H1 (cell line): Measurements from ENCODE around the gene ALK. TPM values are rescaled to one million over a fixed set of nuclear protein-coding genes. Genes with fewer than 3 reads are reported as not detected.
A peak's percentile ranks its signal among the peaks of the same experiment; 100 is the strongest.

ENCODE experiments used
- CTCF ChIA-PET: fragments of 300-600 bp; sonication (Branson Sonifier 250); formaldehyde crosslinking; loops from one replicate; lab custom pipeline; 2021; ENCODE audit not compliant: partially characterized antibody; lab: Charles Lee
- POLR2A ChIA-PET: fragments of 300-600 bp; sonication (Branson Sonifier 250); formaldehyde crosslinking; loops from one replicate; lab custom pipeline; 2021; ENCODE audit warnings: inconsistent platforms; ENCODE audit not compliant: partially characterized antibody; lab: Charles Lee
- DNase-seq, 2 experiments: peaks; one replicate each; pipeline versions ENCODE4 v3.0.0 to v3.0.0-alpha.2; 2010 to 2022; ENCODE audit warnings: low spot score in 2 of 2, low read depth in 1 of 2, mixed read lengths in 1 of 2
- FAIRE-seq: peaks from 2 replicates; lab custom pipeline; 2011; peaks lifted over from hg19 to GRCh38; lab: Jason Lieb, UNC
- H2AFZ ChIP-seq: 2 replicates; pipeline ENCODE4 v1.8.1; 2012; ENCODE audit warnings: low read length, inconsistent platforms
- H2AK5ac ChIP-seq: 2 replicates; pipeline ENCODE4 v1.6.1; 2013; ENCODE audit warnings: low read depth, low read length
- H2BK120ac ChIP-seq: replicated peaks from 2 replicates; pipeline ENCODE3; 2013; ENCODE audit warnings: low read depth, low read length, inconsistent platforms
- H2BK12ac ChIP-seq: 2 replicates; pipeline ENCODE4 v1.6.1; 2013; ENCODE audit warnings: low read depth, low read length
- H2BK15ac ChIP-seq: 2 replicates; pipeline ENCODE4 v1.6.1; 2013; ENCODE audit warnings: low read length
- H2BK20ac ChIP-seq: 2 replicates; pipeline ENCODE4 v1.6.1; 2013; ENCODE audit warnings: low read length
- H2BK5ac ChIP-seq: 2 replicates; pipeline ENCODE4 v1.6.1; 2013; ENCODE audit warnings: low read depth, low read length
- H3K14ac ChIP-seq: 2 replicates; pipeline ENCODE4 v1.6.1; 2013; ENCODE audit warnings: inconsistent platforms; ENCODE audit not compliant: insufficient read length
- H3K18ac ChIP-seq: 2 replicates; pipeline ENCODE4 v1.6.1; 2013; ENCODE audit warnings: low read length; ENCODE audit errors: extremely low read depth
- H3K23ac ChIP-seq: 2 replicates; pipeline ENCODE4 v1.6.1; 2013; ENCODE audit warnings: inconsistent platforms; ENCODE audit not compliant: insufficient read length
- H3K23me2 ChIP-seq: 2 replicates; pipeline ENCODE4 v1.6.1; 2013; ENCODE audit warnings: low read depth, low read length
- H3K27ac ChIP-seq: 2 replicates; pipeline ENCODE4 v1.6.1; 2011; ENCODE audit warnings: low read depth, low read length, inconsistent platforms
- H3K27me3 ChIP-seq, 4 experiments: replicated peaks in 1 of 4; 1 replicate in 1 of 4; 2 replicates in 3 of 4; pipeline versions ENCODE4 v1.6.1 to v1.8.1; 2011 to 2013; ENCODE audit warnings: low read length in 3 of 4, mild to moderate bottlenecking in 3 of 4, inconsistent platforms in 2 of 4, mixed read lengths in 2 of 4, moderate library complexity in 1 of 4; ENCODE audit not compliant: control insufficient read depth in 3 of 4, insufficient read depth in 3 of 4; ENCODE audit errors: extremely low read depth in 1 of 4
- H3K36me3 ChIP-seq, 4 experiments: 2 replicates each; pipeline versions ENCODE4 v1.6.1 to v1.8.1; 2011 to 2013; ENCODE audit warnings: mild to moderate bottlenecking in 4 of 4, low read length in 3 of 4, moderate library complexity in 2 of 4, control low read depth in 1 of 4, inconsistent platforms in 1 of 4; ENCODE audit not compliant: insufficient read depth in 4 of 4, control insufficient read depth in 2 of 4
- H3K4ac ChIP-seq: replicated peaks from 2 replicates; pipeline ENCODE3; 2013; ENCODE audit warnings: low read length, low read depth, mixed read lengths, inconsistent platforms; ENCODE audit not compliant: insufficient read length
- H3K4me1 ChIP-seq, 4 experiments: replicated peaks in 1 of 4; 1 replicate in 1 of 4; 2 replicates in 3 of 4; pipeline versions ENCODE4 v1.6.1 to v1.8.1; 2011 to 2013; ENCODE audit warnings: low read length in 3 of 4, inconsistent platforms in 2 of 4, mixed read lengths in 1 of 4; ENCODE audit not compliant: insufficient read depth in 4 of 4, control insufficient read depth in 3 of 4
- H3K4me2 ChIP-seq, 2 experiments: 2 replicates each; pipeline versions ENCODE4 v1.6.1 to v1.8.1; 2011 to 2013; ENCODE audit warnings: low read depth in 2 of 2, low read length in 2 of 2, control low read depth in 1 of 2, inconsistent platforms in 1 of 2, mild to moderate bottlenecking in 1 of 2; ENCODE audit not compliant: insufficient read depth in 1 of 2
- H3K4me3 ChIP-seq, 4 experiments: fragments of 200-600, 300-600 bp in 1 of 4; sonication (generic), shearing (Covaris generic), sonication (Bioruptor Twin) in 1 of 4; 2 replicates each; pipeline versions ENCODE4 v1.5.1 to v1.8.1; 2011 to 2016; ENCODE audit warnings: low read length in 4 of 4, low read depth in 3 of 4, control low read depth in 2 of 4, inconsistent platforms in 2 of 4, mild to moderate bottlenecking in 2 of 4, mixed read lengths in 1 of 4, moderate library complexity in 1 of 4; ENCODE audit not compliant: insufficient read depth in 2 of 4; ENCODE audit errors: extremely low read depth in 1 of 4
- H3K56ac ChIP-seq: replicated peaks from 2 replicates; pipeline ENCODE3; 2013; ENCODE audit warnings: low read depth, mild to moderate bottlenecking, mixed read lengths, low read length, inconsistent platforms; ENCODE audit not compliant: insufficient read length
- H3K79me1 ChIP-seq: 2 replicates; pipeline ENCODE4 v1.6.1; 2013; ENCODE audit warnings: low read depth, low read length, control low read depth
- H3K79me2 ChIP-seq, 2 experiments: 2 replicates each; pipeline versions ENCODE4 v1.6.1 to v1.8.1; 2012 to 2013; ENCODE audit warnings: low read length in 2 of 2, mild to moderate bottlenecking in 2 of 2, inconsistent platforms in 1 of 2; ENCODE audit not compliant: insufficient read depth in 2 of 2, control insufficient read depth in 1 of 2
- H3K9ac ChIP-seq, 4 experiments: replicated peaks in 1 of 4; 1 replicate in 1 of 4; 2 replicates in 3 of 4; pipeline versions ENCODE4 v1.6.1 to v1.8.1; 2011 to 2013; ENCODE audit warnings: low read depth in 3 of 4, low read length in 3 of 4, control low read depth in 2 of 4, mild to moderate bottlenecking in 2 of 4, moderate library complexity in 2 of 4, inconsistent platforms in 1 of 4; ENCODE audit errors: extremely low read depth in 1 of 4
- H3K9me3 ChIP-seq, 2 experiments: 2 replicates each; pipeline versions ENCODE4 v1.6.1 to v1.8.1; 2012 to 2013; ENCODE audit warnings: mild to moderate bottlenecking in 2 of 2, moderate library complexity in 2 of 2, control low read depth in 1 of 2, inconsistent platforms in 1 of 2, low read depth in 1 of 2, low read length in 1 of 2, mixed read lengths in 1 of 2; ENCODE audit not compliant: insufficient read depth in 2 of 2
- H4K20me1 ChIP-seq, 2 experiments: replicated peaks in 1 of 2; 2 replicates each; pipeline versions ENCODE3 to v1.8.1; 2011 to 2013; ENCODE audit warnings: inconsistent platforms in 2 of 2, low read length in 2 of 2, mild to moderate bottlenecking in 1 of 2; ENCODE audit not compliant: insufficient read depth in 2 of 2, control insufficient read depth in 1 of 2
- H4K5ac ChIP-seq: 2 replicates; pipeline ENCODE4 v1.6.1; 2013; ENCODE audit warnings: low read length, low read depth, mixed read lengths, inconsistent platforms; ENCODE audit not compliant: insufficient read length
- H4K8ac ChIP-seq: 2 replicates; pipeline ENCODE4 v1.8.0; 2013; ENCODE audit warnings: mild to moderate bottlenecking, moderate library complexity, low read length, inconsistent platforms; ENCODE audit not compliant: insufficient read depth; ENCODE audit errors: extremely low read depth
- H4K91ac ChIP-seq: replicated peaks from 2 replicates; pipeline ENCODE3; 2013; ENCODE audit warnings: low read length, mixed read lengths, inconsistent platforms; ENCODE audit not compliant: insufficient read length
- CHD1 ChIP-seq: IDR thresholded peaks from 2 replicates; pipeline ENCODE4 v1.6.1; 2012; ENCODE audit warnings: low read depth, low read length, improper control_type of control experiment
- CTCF ChIP-seq, 3 experiments: IDR thresholded peaks; 1 replicate in 2 of 3; 2 replicates in 1 of 3; pipeline versions ENCODE4 v1.5.1 to v1.6.1; 2011; ENCODE audit warnings: low read length in 3 of 3, mild to moderate bottlenecking in 3 of 3, inconsistent platforms in 2 of 3, low read depth in 1 of 3, moderate library complexity in 1 of 3; ENCODE audit not compliant: insufficient read depth in 1 of 3; ENCODE audit errors: control extremely low read depth in 1 of 3
- EZH2 ChIP-seq: fragments of 200-600 bp; sonication (generic); IDR thresholded peaks from 2 replicates; pipeline ENCODE4 v1.7.1; 2012; ENCODE audit warnings: low read depth, mild to moderate bottlenecking, moderate library complexity, low read length, inconsistent platforms; ENCODE audit not compliant: severe bottlenecking
- MAFK ChIP-seq: IDR thresholded peaks from 2 replicates; pipeline ENCODE4 v1.6.1; 2012; ENCODE audit warnings: low read depth, mild to moderate bottlenecking, improper control_type of control experiment, low read length
- POU5F1 ChIP-seq: IDR thresholded peaks from 2 replicates; pipeline ENCODE4 v1.6.1; 2011; ENCODE audit warnings: low read depth, mild to moderate bottlenecking, low read length, moderate library complexity
- RAD21 ChIP-seq, 2 experiments: IDR thresholded peaks in 1 of 2; conservative IDR thresholded peaks in 1 of 2; 2 replicates each; pipeline ENCODE4 v1.6.1; 2011; ENCODE audit warnings: low read depth in 2 of 2, low read length in 2 of 2, improper control_type of control experiment in 1 of 2, inconsistent platforms in 1 of 2, mild to moderate bottlenecking in 1 of 2, moderate library complexity in 1 of 2
- RBBP5 ChIP-seq: IDR thresholded peaks from 2 replicates; pipeline ENCODE4 v1.7.1; 2012; ENCODE audit warnings: low read depth, mild to moderate bottlenecking, inconsistent platforms, low read length, moderate library complexity, borderline replicate concordance
- TAF1 ChIP-seq: IDR thresholded peaks from 2 replicates; pipeline ENCODE4 v1.6.1; 2011; ENCODE audit warnings: mild to moderate bottlenecking, low read depth, low read length
- TBP ChIP-seq: IDR thresholded peaks from 2 replicates; pipeline ENCODE4 v1.6.1; 2011; ENCODE audit warnings: low read depth, low read length, improper control_type of control experiment
- TEAD4 ChIP-seq: IDR thresholded peaks from 2 replicates; pipeline ENCODE4 v1.6.1; 2012; ENCODE audit warnings: low read depth, low read length, inconsistent platforms, mixed read lengths
- polyA plus RNA-seq, 7 experiments: library from polyadenylated mRNA; depleted of rRNA in 3 of 7; stranded (reverse) in 5 of 7; unstranded in 2 of 7; fragments of >200 nt in 5 of 7; fragments of 200-250 nt in 2 of 7; gene quantifications; 1 replicate in 5 of 7; 2 replicates in 1 of 7; 4 replicates in 1 of 7; pipeline versions ENCODE4 v1.2.1 to v1.2.3, GENCODE V29; 2011 to 2013; ENCODE audit warnings: missing spikeins in 2 of 7, mixed read lengths in 2 of 7
- total RNA-seq: library from RNA; stranded (reverse); fragmentation: NEBNext Ultra II Directional; extraction: Animal tissue kit (Norgen Biotek cat#: 25700); gene quantifications from 2 replicates; pipeline ENCODE4 v1.2.1, GENCODE V29; 2021

The ALK gene
- total and polyA plus RNA-seq, 2 of the 8 experiments (the other 6 are each of a cell fraction or from before 2014, with no cell fraction given), result 0.02 to 0.09 TPM

- DNase-seq (no peak), FAIRE-seq (no peak)
- Histone ChIP-seq H4K5ac (no peak overlapping the region), H4K91ac (no peak overlapping the region), H3K36me3 (no peaks in the 10 kb centered on the region), H3K56ac (no peak overlapping the region), H3K27ac (no peak overlapping the region), H2AFZ (no peak overlapping the region), H4K20me1 (no peaks in the 10 kb centered on the region), H3K27me3 (no peaks in the 10 kb centered on the region), H3K4me1 (no peaks in the 10 kb centered on the region), H3K9me3 (no peaks in the 10 kb centered on the region), H3K79me2 (no peaks in the 10 kb centered on the region), H2BK15ac (no peak overlapping the region), H3K9ac (no peak overlapping the region), H2AK5ac (no peak overlapping the region), H2BK20ac (no peak overlapping the region), H3K79me1 (no peaks in the 10 kb centered on the region), H3K23ac (no peak overlapping the region), H2BK5ac (no peak overlapping the region), H4K8ac (no peak overlapping the region), H2BK12ac (no peak overlapping the region), H3K4me2 (no peak overlapping the region), H3K18ac (no peak overlapping the region), H3K14ac (no peak overlapping the region), H2BK120ac (no peak overlapping the region), H3K4ac (no peak overlapping the region), H3K23me2 (no peaks in the 10 kb centered on the region), H3K4me3 (no peak overlapping the region)
- CTCF ChIA-PET, result interaction anchor here (0.6 to 3.0 kb wide), 12 partner anchors 9 to 773 kb away, joined by 3 to 9 read pairs (median 4); no protein-coding TSS in a partner anchor
- POLR2A ChIA-PET, result no interaction called here
- TF ChIP-seq RAD21 (IDR thresholded peaks at IDR 0.05 in 1 of 2, conservative IDR thresholded peaks at IDR 0.05 in 1 of 2; ENCODE audit: low read depth in 2 of 2, low read length in 2 of 2), result peak; percentile 29 to 43; a peak in 3 of 4 replicates
- peak in 1 of 3 experiments; percentile 37; a peak in 1 of 4 replicates for TF ChIP-seq CTCF (IDR thresholded peaks at IDR 0.05; ENCODE audit: control extremely low read depth in 1 of 3, insufficient read depth in 1 of 3, low read depth in 1 of 3, low read length in 3 of 3)
- no peak for TF ChIP-seq TBP
- TF ChIP-seq MAFK, result no peak
- TF ChIP-seq POU5F1, result no peak
- no peak for TF ChIP-seq RBBP5
- TF ChIP-seq TAF1, result no peak
- no peak for TF ChIP-seq TEAD4
- TF ChIP-seq CHD1, result no peak
- no peak for TF ChIP-seq EZH2
Observed at GRCh38 chr2:29343830-29344229, 577.6 kb downstream of the ALK start.
